ENCODE measurements around the gene SLC6A4. TPM values are rescaled to one million over a fixed set of nuclear protein-coding genes. Genes with fewer than 3 reads are reported as not detected.

Gene SLC6A4
- total and polyA plus RNA-seq, 2 of the 8 experiments (the other 6 are each of a cell fraction or from before 2014, with no cell fraction given): 0.09 to 0.33 TPM

DNA sequence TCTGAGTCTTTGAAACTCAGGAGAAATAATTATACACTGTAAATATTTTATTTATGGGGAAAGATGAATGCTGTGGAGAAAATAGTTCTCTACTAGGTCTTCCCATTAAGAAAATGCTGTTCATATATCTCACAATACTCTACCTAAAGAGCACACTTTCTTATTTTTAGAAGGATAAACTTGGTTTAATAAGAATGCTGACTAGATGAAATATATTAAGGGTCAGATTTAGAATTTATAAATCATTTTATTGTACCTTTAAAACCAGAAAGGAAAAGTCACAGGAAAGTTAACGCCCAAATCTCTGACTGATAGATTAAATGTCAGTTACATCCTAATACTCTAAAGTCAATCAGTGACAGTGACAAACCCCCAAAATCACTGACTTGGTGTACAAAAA is 48.7 kb downstream of the SLC6A4 start:
- H3K18ac ChIP-seq (ENCODE audit: extremely low read depth, low read length): no peak overlapping the region
- no peak overlapping the region for H2BK5ac ChIP-seq (ENCODE audit: low read depth, low read length)
- no peak overlapping the region for H3K14ac ChIP-seq (ENCODE audit: insufficient read length)
- H3K4me1 ChIP-seq (replicated peaks in 1 of 4; ENCODE audit: control insufficient read depth in 3 of 4, insufficient read depth in 4 of 4, low read length in 3 of 4): no peaks in the 10 kb centered on the region
- H2BK20ac ChIP-seq (ENCODE audit: low read length): no peak overlapping the region
- no peak overlapping the region for H3K9ac ChIP-seq (replicated peaks in 1 of 4; ENCODE audit: extremely low read depth in 1 of 4, low read depth in 3 of 4, low read length in 3 of 4)
- H3K27ac ChIP-seq (ENCODE audit: low read depth, low read length): no peak overlapping the region
- no peaks in the 10 kb centered on the region for H4K20me1 ChIP-seq (replicated peaks in 1 of 2; ENCODE audit: control insufficient read depth in 1 of 2, insufficient read depth in 2 of 2, low read length in 2 of 2)
- no peak overlapping the region for H2AK5ac ChIP-seq (ENCODE audit: low read depth, low read length)
- H2BK15ac ChIP-seq (ENCODE audit: low read length): no peak overlapping the region
- no peak overlapping the region for H2AFZ ChIP-seq (ENCODE audit: low read length)
- no peak overlapping the region for H3K4me2 ChIP-seq (ENCODE audit: insufficient read depth in 1 of 2, low read depth in 2 of 2, low read length in 2 of 2)
- no peak for FAIRE-seq
- H4K91ac ChIP-seq (replicated peaks; ENCODE audit: insufficient read length, low read length): no peak overlapping the region
- no peak overlapping the region for H3K56ac ChIP-seq (replicated peaks; ENCODE audit: insufficient read length, low read depth, low read length)
- no peaks in the 10 kb centered on the region for H3K9me3 ChIP-seq (ENCODE audit: insufficient read depth in 2 of 2, low read depth in 1 of 2, low read length in 1 of 2)
- H3K23ac ChIP-seq (ENCODE audit: insufficient read length): no peak overlapping the region
- no peak overlapping the region for H4K8ac ChIP-seq (ENCODE audit: extremely low read depth, insufficient read depth, low read length)
- H3K36me3 ChIP-seq (ENCODE audit: control insufficient read depth in 2 of 4, insufficient read depth in 4 of 4, low read length in 3 of 4): peaks cover 5 to 41% (median 17%) of the 10 kb centered on the region in 4 experiments
- no peaks in the 10 kb centered on the region for H3K27me3 ChIP-seq (replicated peaks in 1 of 4; ENCODE audit: control insufficient read depth in 3 of 4, extremely low read depth in 1 of 4, insufficient read depth in 3 of 4, low read length in 3 of 4)
- DNase-seq (ENCODE audit: low read depth in 1 of 2, low spot score in 2 of 2): no peak
- WGBS, 2 experiments (ENCODE audit: extremely low coverage in 1 of 2, insufficient coverage in 1 of 2, insufficient read length in 1 of 2, insufficient replicate concordance in 2 of 2, low coverage in 1 of 2, low lambda C conversion rate in 2 of 2, missing lambda C conversion rate in 1 of 2): 94% methylated on average over 1 of the region's 1 CpG; no CpG with 5 or more reads in 1 of the 2 experiments
- no peak overlapping the region for H3K4me3 ChIP-seq (ENCODE audit: extremely low read depth in 1 of 4, insufficient read depth in 2 of 4, low read depth in 3 of 4, low read length in 4 of 4)
- no peak overlapping the region for H4K5ac ChIP-seq (ENCODE audit: insufficient read length, low read depth, low read length)
- no peak overlapping the region for H3K4ac ChIP-seq (replicated peaks; ENCODE audit: insufficient read length, low read depth, low read length)
- ChIA-PET POLR2A (ENCODE audit: partially characterized antibody) (no interaction called here), CTCF (ENCODE audit: partially characterized antibody) (interaction anchor here (0.9 to 1.8 kb wide), 3 partner anchors 9 to 26 kb away, joined by 4 to 7 read pairs (median 4); no protein-coding TSS in a partner anchor)
- no peak overlapping the region for H2BK120ac ChIP-seq (replicated peaks; ENCODE audit: low read depth, low read length)
- no peaks in the 10 kb centered on the region for H3K79me1 ChIP-seq (ENCODE audit: low read depth, low read length)
- H2BK12ac ChIP-seq (ENCODE audit: low read depth, low read length): no peak overlapping the region
- H3K79me2 ChIP-seq (ENCODE audit: control insufficient read depth in 1 of 2, insufficient read depth in 2 of 2, low read length in 2 of 2): no peaks in the 10 kb centered on the region
- H3K23me2 ChIP-seq (ENCODE audit: low read depth, low read length): no peaks in the 10 kb centered on the region

All from H1 (cell line).